ENCODE measurements around the gene FOXI3. TPM values are rescaled to one million over a fixed set of nuclear protein-coding genes. Genes with fewer than 3 reads are reported as not detected.

The FOXI3 gene
- total RNA-seq (2022; extraction: Qiagen RNA extraction): 0.05 to 0.09 TPM (median 0.05 TPM) in 4 of 5 replicates, not detected in the other

GRCh38 chr2:88452565-88452905 is at the start of gene FOXI3:
FOXI3 (minus strand) TSS chr2:88452693; CDS start chr2:88452535, 158 bp downstream.

Other genes starting within 250 kb of the FOXI3 start
- 32.7 to 47.6 TPM (median 38.3 TPM) in 5 replicates for gene EIF2AK3, start 174.8 kb upstream of the FOXI3 start, total RNA-seq (2022; extraction: Qiagen RNA extraction)
- gene RPIA, start 239.0 kb upstream of the FOXI3 start, total RNA-seq (2022; extraction: Qiagen RNA extraction): 26.4 to 29.3 TPM (median 27.4 TPM) in 5 replicates

Measured in A549 treated with Hydrocortisone at 1 μM for 4 hours (cell line).